ENCODE results near the gene SMARCC2. TPM values are rescaled to one million over a fixed set of nuclear protein-coding genes. Genes with fewer than 3 reads are reported as not detected.

SMARCC2 gene
- total RNA-seq, 1 experiment from 2014 or later, result 20.9 TPM

DNA sequence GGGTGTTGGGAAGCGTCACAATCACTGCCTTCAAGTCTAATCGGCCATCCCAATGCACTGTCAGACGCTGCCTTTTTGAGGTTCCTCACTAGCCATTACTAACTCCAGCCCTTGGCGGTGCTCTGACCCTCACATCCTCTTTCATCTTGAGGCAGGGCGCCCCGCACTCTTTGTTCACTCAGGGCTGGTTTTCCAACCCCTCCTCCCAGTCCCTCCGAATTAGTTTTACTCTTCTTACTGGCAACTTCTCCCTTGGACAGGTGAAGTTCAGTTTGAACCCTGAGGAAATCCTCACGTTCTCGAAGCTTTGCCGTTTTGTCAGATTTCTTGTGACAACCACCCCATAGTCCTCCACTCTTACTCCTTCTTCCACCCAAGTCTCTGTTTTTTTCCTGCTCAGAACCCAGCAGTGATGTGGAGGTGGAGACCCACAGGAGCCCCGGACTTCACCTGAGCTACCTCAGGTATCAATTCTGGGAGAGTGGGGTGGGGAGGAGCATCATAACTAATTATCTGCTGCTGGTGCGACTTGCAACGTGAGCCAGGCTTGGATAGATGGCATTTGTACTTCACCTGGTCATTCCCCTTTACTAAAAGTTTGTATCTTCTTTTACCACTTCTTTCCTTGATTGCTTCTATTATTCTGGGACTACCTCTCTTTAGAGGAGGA, 70.5 kb downstream of the SMARCC2 start:
- no peak for DNase-seq (ENCODE audit: low read depth, low spot score)
- in situ Hi-C loops (cut with HindIII; ENCODE audit: low pct_unique_long_range_greater_than_20kb, low sequenced_read_pairs), result loop anchor here (5.0 kb wide), 1 partner anchor 73 kb away; no protein-coding TSS in a partner anchor

DNA sequence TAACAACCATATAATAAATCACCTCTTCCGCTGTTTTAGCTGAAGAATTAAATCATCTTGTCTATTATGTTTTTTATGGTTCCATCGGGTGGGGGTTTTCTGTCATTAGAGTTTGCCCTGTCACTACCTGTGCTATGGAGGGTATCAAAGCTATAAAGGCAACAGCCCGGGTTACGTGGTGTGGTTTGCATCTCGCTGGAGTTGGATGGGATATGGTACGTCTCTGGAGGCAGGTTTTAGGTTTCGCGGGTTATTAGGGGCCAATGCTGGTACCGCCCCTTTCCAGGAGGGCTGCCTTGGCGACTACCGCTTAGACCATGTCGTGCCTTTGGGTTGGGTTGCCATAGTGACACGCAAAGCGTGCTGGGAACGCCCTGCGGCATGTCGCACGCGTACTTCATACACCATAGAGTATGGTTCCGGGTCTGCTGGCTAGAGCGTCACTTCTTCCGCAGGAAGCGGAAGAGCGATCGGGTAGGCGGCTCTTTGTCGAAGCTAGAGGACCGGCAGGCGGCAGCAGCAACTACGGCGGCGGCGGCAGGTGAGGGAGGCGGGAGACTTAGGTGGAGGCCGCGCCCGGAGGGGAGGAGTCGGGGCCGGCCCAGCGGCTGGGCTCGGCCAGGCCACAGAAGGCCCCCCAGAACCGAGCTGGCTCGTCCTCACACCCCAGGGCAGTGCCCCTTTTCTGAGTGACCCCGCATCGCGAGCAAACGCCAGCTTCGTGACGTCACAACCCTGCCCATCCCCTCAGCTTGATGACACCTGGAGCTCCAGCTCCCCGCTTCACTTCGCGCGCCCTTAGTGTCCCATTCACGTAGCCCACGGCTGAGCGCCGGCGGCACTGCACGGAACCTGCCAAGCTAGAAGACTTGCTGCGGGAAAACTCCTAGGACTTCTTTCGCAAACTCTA, 71.2 kb downstream of the SMARCC2 start, which contains the start of gene ZC3H10:
Gene ZC3H10, plus strand, starts transcription at position 489 of the 910 bp plus-strand sequence. CDS start 2,297 bp downstream, outside the sequence.
- in situ Hi-C loops (cut with HindIII; ENCODE audit: low pct_unique_long_range_greater_than_20kb, low sequenced_read_pairs), result loop anchor here (5.0 kb wide), 1 partner anchor 74 kb away; no protein-coding TSS in a partner anchor
- peak; percentile 99 for DNase-seq (ENCODE audit: low read depth, low spot score)

DNA sequence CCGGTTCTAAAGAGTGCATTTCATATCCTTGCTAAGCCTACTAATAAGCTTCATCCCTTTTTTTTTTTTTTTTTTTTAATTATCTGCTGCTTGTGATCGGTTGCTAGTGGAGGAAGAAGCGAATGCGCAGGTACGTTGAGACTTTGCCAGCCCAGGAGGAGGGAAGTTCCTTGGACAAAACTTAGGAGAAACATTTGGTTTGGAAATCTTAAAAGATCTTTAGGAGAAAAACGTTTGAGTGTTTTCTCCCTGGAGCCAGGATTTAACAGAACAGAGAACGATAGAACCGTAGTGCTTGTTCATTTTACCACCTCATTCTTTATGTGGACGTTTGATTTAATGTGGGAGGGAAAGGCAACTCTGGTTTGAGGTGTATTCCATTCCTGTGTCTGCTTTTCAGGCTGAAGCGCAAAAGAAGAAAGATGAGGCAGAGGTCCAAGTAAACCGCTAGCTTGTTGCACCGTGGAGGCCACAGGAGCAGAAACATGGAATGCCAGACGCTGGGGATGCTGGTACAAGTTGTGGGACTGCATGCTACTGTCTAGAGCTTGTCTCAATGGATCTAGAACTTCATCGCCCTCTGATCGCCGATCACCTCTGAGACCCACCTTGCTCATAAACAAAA, 72.1 kb downstream of the SMARCC2 start:
- in situ Hi-C loops (cut with HindIII; ENCODE audit: low pct_unique_long_range_greater_than_20kb, low sequenced_read_pairs), result loop anchor here (5.0 kb wide), 1 partner anchor 75 kb away; no protein-coding TSS in a partner anchor
- DNase-seq (ENCODE audit: low read depth, low spot score), result peak; percentile 21

DNA sequence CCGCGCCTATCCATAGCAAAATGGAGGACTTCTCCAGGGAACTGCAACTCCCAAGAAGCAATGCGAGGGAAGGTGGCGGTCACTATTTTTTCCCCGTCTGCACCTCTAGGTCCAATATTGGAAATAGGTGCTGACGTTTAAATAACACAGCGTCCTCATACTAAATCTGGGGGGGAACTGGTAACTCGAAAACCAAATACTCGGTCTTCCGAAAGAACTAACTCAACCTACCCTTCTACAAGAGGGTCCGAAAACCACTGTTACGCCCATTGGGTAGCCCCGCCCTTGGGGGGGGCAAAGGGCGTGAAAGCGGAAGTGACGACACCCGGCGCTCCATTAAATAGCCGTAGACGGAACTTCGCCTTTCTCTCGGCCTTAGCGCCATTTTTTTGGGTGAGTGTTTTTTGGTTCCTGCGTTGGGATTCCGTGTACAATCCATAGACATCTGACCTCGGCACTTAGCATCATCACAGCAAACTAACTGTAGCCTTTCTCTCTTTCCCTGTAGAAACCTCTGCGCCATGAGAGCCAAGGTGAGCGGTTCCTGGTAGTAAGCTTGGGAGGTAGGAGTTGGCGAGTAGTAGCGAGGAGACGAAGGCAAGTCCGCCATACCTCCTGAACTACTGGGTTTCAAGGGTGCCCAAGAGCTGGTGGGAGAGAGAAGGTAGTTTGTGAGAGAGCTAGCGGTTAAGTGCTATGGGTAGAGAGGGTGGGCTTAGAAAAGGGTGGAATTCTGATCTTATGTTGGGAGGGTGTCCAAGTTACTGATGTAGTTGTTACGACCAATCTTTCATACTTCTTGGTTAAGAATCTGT, 72.8 kb downstream of the SMARCC2 start, which contains the start of gene RPL41:
Gene RPL41, plus strand, starts transcription at position 367 of the 815 bp plus-strand sequence.
- peak; percentile 95 for DNase-seq (ENCODE audit: low read depth, low spot score)
- in situ Hi-C loops (cut with HindIII; ENCODE audit: low pct_unique_long_range_greater_than_20kb, low sequenced_read_pairs), result loop anchor here (5.0 kb wide), 1 partner anchor 76 kb away; no protein-coding TSS in a partner anchor

DNA sequence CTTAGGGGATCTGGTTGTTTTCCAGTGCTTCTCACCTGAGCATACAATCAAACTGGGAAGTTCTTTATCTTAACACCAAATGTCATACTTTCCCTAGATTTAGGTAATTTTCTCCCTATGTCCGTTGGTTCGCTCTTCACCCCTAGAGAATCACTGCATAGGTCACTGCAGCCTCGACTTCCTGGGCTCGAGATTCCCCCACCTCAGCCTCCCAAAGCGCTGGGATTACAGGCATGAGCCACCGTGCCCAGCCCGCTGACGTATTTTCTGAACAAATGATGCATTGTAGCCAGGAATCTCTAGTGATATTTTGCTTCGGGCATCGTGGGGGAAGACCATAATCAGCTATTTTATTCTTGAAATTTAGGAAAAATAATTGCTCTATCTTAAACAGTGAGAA, 74.0 kb downstream of the SMARCC2 start:
- DNase-seq (ENCODE audit: low read depth, low spot score), result peak; percentile 96
- in situ Hi-C loops (cut with HindIII; ENCODE audit: low pct_unique_long_range_greater_than_20kb, low sequenced_read_pairs), result loop anchor here (5.0 kb wide), 1 partner anchor 77 kb away; no protein-coding TSS in a partner anchor

DNA sequence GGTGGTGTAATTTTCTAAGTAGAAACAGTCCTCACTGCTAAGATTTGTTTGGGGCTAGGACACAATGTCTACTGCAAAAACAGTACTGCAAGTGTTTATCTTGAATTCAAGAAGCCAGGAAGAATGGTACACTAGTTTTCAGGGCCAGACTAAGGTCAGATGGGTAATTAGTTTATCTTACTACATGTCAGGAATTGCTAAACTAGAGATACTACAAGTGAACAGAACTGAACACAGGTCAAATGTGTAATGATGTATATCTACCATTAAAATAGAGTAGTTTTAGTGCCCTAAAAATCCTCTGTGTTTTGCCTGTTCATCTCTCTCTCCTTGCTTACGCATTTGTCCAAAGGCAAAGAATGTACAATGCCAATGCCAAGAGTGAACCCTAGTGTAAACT, 75.2 kb downstream of the SMARCC2 start:
- in situ Hi-C loops (cut with HindIII; ENCODE audit: low pct_unique_long_range_greater_than_20kb, low sequenced_read_pairs), result no loop called here
- DNase-seq (ENCODE audit: low read depth, low spot score), result no peak

Other genes starting within 250 kb of the SMARCC2 start
- gene PMEL, start 223.4 kb downstream of the SMARCC2 start, total RNA-seq (2014; rRNA removed; shearing (Covaris generic)), result 10,199 and 10,765 TPM in 2 replicates
- gene CDK2, start 222.7 kb downstream of the SMARCC2 start, total RNA-seq (2014; rRNA removed; shearing (Covaris generic)), result 896 and 917 TPM in 2 replicates
- gene RAB5B, start 215.4 kb downstream of the SMARCC2 start, total RNA-seq (2014; rRNA removed; shearing (Covaris generic)), result 169 and 175 TPM in 2 replicates
- gene SUOX, start 192.2 kb downstream of the SMARCC2 start, total RNA-seq (2014; rRNA removed; shearing (Covaris generic)), result 11.2 and 16.1 TPM in 2 replicates
- 0.79 and 1.1 TPM in 2 replicates for gene IKZF4, start 168.4 kb downstream of the SMARCC2 start, total RNA-seq (2014; rRNA removed; shearing (Covaris generic))
- gene RPS26, start 147.6 kb downstream of the SMARCC2 start, total RNA-seq (2014; rRNA removed; shearing (Covaris generic)), result 372 and 394 TPM in 2 replicates
- 114 and 125 TPM in 2 replicates for gene ERBB3, start 109.3 kb downstream of the SMARCC2 start, total RNA-seq (2014; rRNA removed; shearing (Covaris generic))
- 473 and 487 TPM in 2 replicates for gene PA2G4, start 84.9 kb downstream of the SMARCC2 start, total RNA-seq (2014; rRNA removed; shearing (Covaris generic))
- 5,360 and 5,858 TPM in 2 replicates for gene RPL41, start 72.8 kb downstream of the SMARCC2 start, total RNA-seq (2014; rRNA removed; shearing (Covaris generic))
- 5.6 and 7.3 TPM in 2 replicates for gene ZC3H10, start 71.2 kb downstream of the SMARCC2 start, total RNA-seq (2014; rRNA removed; shearing (Covaris generic))
- 90.9 and 100 TPM in 2 replicates for gene ESYT1, start 61.2 kb downstream of the SMARCC2 start, total RNA-seq (2014; rRNA removed; shearing (Covaris generic))
- 63.2 and 66.0 TPM in 2 replicates for gene MYL6B, start 36.9 kb downstream of the SMARCC2 start, total RNA-seq (2014; rRNA removed; shearing (Covaris generic))
- gene MYL6, start 31.1 kb downstream of the SMARCC2 start, total RNA-seq (2014; rRNA removed; shearing (Covaris generic)), result 483 and 574 TPM in 2 replicates
- 47.7 and 48.9 TPM in 2 replicates for gene RNF41, start 32.4 kb upstream of the SMARCC2 start, total RNA-seq (2014; rRNA removed; shearing (Covaris generic))
- gene NABP2, start 34.9 kb upstream of the SMARCC2 start, total RNA-seq (2014; rRNA removed; shearing (Covaris generic)), result 37.8 and 47.5 TPM in 2 replicates
- gene SLC39A5, start 40.6 kb upstream of the SMARCC2 start, total RNA-seq (2014; rRNA removed; shearing (Covaris generic)), result not detected in 2 replicates
- 13.5 and 14.7 TPM in 2 replicates for gene ANKRD52, start 68.9 kb upstream of the SMARCC2 start, total RNA-seq (2014; rRNA removed; shearing (Covaris generic))
- gene COQ10A, start 77.5 kb upstream of the SMARCC2 start, total RNA-seq (2014; rRNA removed; shearing (Covaris generic)), result 16.4 and 18.4 TPM in 2 replicates
- gene CS, start 110.8 kb upstream of the SMARCC2 start, total RNA-seq (2014; rRNA removed; shearing (Covaris generic)), result 110 and 119 TPM in 2 replicates
- gene CNPY2, start 126.5 kb upstream of the SMARCC2 start, total RNA-seq (2014; rRNA removed; shearing (Covaris generic)), result 311 and 316 TPM in 2 replicates
- gene PAN2, start 144.5 kb upstream of the SMARCC2 start, total RNA-seq (2014; rRNA removed; shearing (Covaris generic)), result 32.5 and 50.6 TPM in 2 replicates
- 0.34 TPM in 1 of 2 replicates, not detected in the other for gene IL23A, start 149.4 kb upstream of the SMARCC2 start, total RNA-seq (2014; rRNA removed; shearing (Covaris generic))
- 131 and 139 TPM in 2 replicates for gene STAT2, start 170.6 kb upstream of the SMARCC2 start, total RNA-seq (2014; rRNA removed; shearing (Covaris generic))
- not detected in 2 replicates for gene APOF, start 173.4 kb upstream of the SMARCC2 start, total RNA-seq (2014; rRNA removed; shearing (Covaris generic))